Measurements from ENCODE around the gene REV3L. TPM values are rescaled to one million over a fixed set of nuclear protein-coding genes. Genes with fewer than 3 reads are reported as not detected.
A peak's percentile ranks its signal among the peaks of the same experiment; 100 is the strongest.
"Not testable (repeated sequence)": the region's sequence is repeated elsewhere in the genome, so short reads cannot be mapped to it uniquely, and the experiment has no call there.

The REV3L gene
- polyA plus RNA-seq, 1 experiment, result 19.1 TPM

- no peaks in the 10 kb centered on the region for H3K27me3 ChIP-seq (ENCODE audit: control insufficient read depth, insufficient read depth, low read length)
- ChIA-PET POLR2A (interaction anchor here (0.6 kb wide), 1 partner anchor 122 kb away, joined by 3 read pairs; no protein-coding TSS in a partner anchor), CTCF (no interaction called here)
- DNase-seq (ENCODE audit: low read depth), result no peak
- no peaks in the 10 kb centered on the region for H3K36me3 ChIP-seq (ENCODE audit: control insufficient read depth, insufficient read depth, low read length)
- TF ChIP-seq CTCF (IDR thresholded peaks at IDR 0.05; ENCODE audit: insufficient read depth, low read depth, low read length), result no peak
- peak overlapping the region; percentile 72 for H3K4me3 ChIP-seq (ENCODE audit: low read depth, low read length)
Measured at GRCh38 chr6:111480988-111481822, 1.8 kb downstream of the REV3L start.

GRCh38 chr6:111478749-111479148 lies 4.3 kb downstream of the REV3L start:
- Histone ChIP-seq H3K4me3 (ENCODE audit: low read depth, low read length) (no peak overlapping the region), H3K27me3 (ENCODE audit: control insufficient read depth, insufficient read depth, low read length) (no peaks in the 10 kb centered on the region), H3K36me3 (ENCODE audit: control insufficient read depth, insufficient read depth, low read length) (no peaks in the 10 kb centered on the region)
- TF ChIP-seq CTCF (IDR thresholded peaks at IDR 0.05; ENCODE audit: insufficient read depth, low read depth, low read length), result peak; percentile 45
- ChIA-PET CTCF (interaction anchor here (0.6 to 2.7 kb wide), 12 partner anchors 18 to 220 kb away, joined by 3 to 9 read pairs (median 4); a partner anchor contains a TSS), POLR2A (interaction anchor here (0.6 kb wide), 1 partner anchor 113 kb away, joined by 3 read pairs; no protein-coding TSS in a partner anchor)
- DNase-seq (ENCODE audit: low read depth), result no peak

- POLR2A ChIA-PET, result interaction anchor here (0.6 to 0.8 kb wide), 2 partner anchors 32 to 113 kb away, joined by 3 read pairs; no protein-coding TSS in a partner anchor
- H3K4me3 ChIP-seq (ENCODE audit: low read depth, low read length), result no peak overlapping the region
Measured at GRCh38 chr6:111478064-111478476, 4.9 kb downstream of the REV3L start.

GRCh38 chr6:111477481-111477938 lies 5.5 kb downstream of the REV3L start:
- H3K27me3 ChIP-seq (ENCODE audit: control insufficient read depth, insufficient read depth, low read length), result no peaks in the 10 kb centered on the region
- no peak overlapping the region for H3K4me3 ChIP-seq (ENCODE audit: low read depth, low read length)
- DNase-seq (ENCODE audit: low read depth), result no peak
- CTCF ChIA-PET, result interaction anchor here (1.1 to 2.7 kb wide), 2 partner anchors 167 to 219 kb away, joined by 6 to 9 read pairs; a partner anchor contains a TSS
- POLR2A ChIA-PET, result interaction anchor here (0.8 kb wide), 1 partner anchor 32 kb away, joined by 3 read pairs; no protein-coding TSS in a partner anchor
- H3K36me3 ChIP-seq (ENCODE audit: control insufficient read depth, insufficient read depth, low read length), result no peaks in the 10 kb centered on the region
- TF ChIP-seq CTCF (IDR thresholded peaks at IDR 0.05; ENCODE audit: insufficient read depth, low read depth, low read length), result no peak

More at GRCh38 chr6:111478064-111478476, 4.9 kb downstream of the REV3L start:
- no peaks in the 10 kb centered on the region for H3K36me3 ChIP-seq (ENCODE audit: control insufficient read depth, insufficient read depth, low read length)
- no peaks in the 10 kb centered on the region for H3K27me3 ChIP-seq (ENCODE audit: control insufficient read depth, insufficient read depth, low read length)
- no peak for TF ChIP-seq CTCF (IDR thresholded peaks at IDR 0.05; ENCODE audit: insufficient read depth, low read depth, low read length)
- DNase-seq (ENCODE audit: low read depth), result no peak
- CTCF ChIA-PET, result interaction anchor here (0.6 to 2.7 kb wide), 8 partner anchors 17 to 219 kb away, joined by 3 to 9 read pairs (median 4); a partner anchor contains a TSS

- CTCF ChIA-PET; POLR2A ChIA-PET; H3K36me3 ChIP-seq (ENCODE audit: control insufficient read depth, insufficient read depth, low read length); DNase-seq (ENCODE audit: low read depth); H3K27me3 ChIP-seq (ENCODE audit: control insufficient read depth, insufficient read depth, low read length); H3K4me3 ChIP-seq (ENCODE audit: low read depth, low read length): not testable (repeated sequence)
Measured at GRCh38 chr6:111476061-111476460, 7.0 kb downstream of the REV3L start.

All from BJ (cell line).